ENCODE results near the gene IMP3.
A peak's percentile ranks its signal among the peaks of the same experiment; 100 is the strongest.
"Not testable (repeated sequence)": the region's sequence is repeated elsewhere in the genome, so short reads cannot be mapped to it uniquely, and the experiment has no call there.

Gene IMP3

DNA sequence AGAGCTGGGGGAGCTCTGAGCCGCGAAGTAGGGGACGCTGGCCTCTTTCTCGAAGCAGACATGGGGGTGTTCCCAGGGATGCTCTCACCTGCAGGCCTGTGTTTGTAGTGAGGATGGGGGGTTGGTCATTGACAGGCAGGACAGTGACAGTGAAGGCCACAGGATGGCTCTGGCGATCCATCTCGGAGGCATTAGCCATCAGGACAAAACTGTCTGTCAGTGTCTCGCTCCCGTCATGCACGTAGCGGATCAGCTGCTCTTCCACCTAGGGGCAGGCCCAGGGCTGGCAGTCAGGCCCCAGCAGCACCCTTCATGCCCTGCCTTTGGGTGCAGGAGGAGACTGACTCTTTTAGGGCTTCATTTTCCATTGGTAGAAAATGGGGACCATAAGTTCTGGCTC lies 44.6 kb upstream of the IMP3 start:
- no peak for DNase-seq (ENCODE audit: low read depth)
- no peak for TF ChIP-seq CTCF (IDR thresholded peaks at IDR 0.05; ENCODE audit: low read length, missing control alignments)
- no peak overlapping the region for H3K4me3 ChIP-seq (replicated peaks; ENCODE audit: low read depth, low read length)

- DNase-seq (ENCODE audit: low read depth): peak; percentile 67
- peak; percentile 69 for TF ChIP-seq CTCF (IDR thresholded peaks at IDR 0.05; ENCODE audit: low read length, missing control alignments)
- not testable (repeated sequence) for H3K4me3 ChIP-seq (replicated peaks; ENCODE audit: low read depth, low read length)
Observed at GRCh38 chr15:75683646-75684312, 43.8 kb upstream of the IMP3 start.

GRCh38 chr15:75682181-75683135 lies 42.4 kb upstream of the IMP3 start:
- no peak for TF ChIP-seq CTCF (IDR thresholded peaks at IDR 0.05; ENCODE audit: low read length, missing control alignments)
- no peak overlapping the region for H3K4me3 ChIP-seq (replicated peaks; ENCODE audit: low read depth, low read length)
- DNase-seq (ENCODE audit: low read depth): no peak

GRCh38 chr15:75680007-75680789 lies 40.2 kb upstream of the IMP3 start:
- DNase-seq (ENCODE audit: low read depth): no peak
- H3K4me3 ChIP-seq (replicated peaks; ENCODE audit: low read depth, low read length): no peak overlapping the region
- TF ChIP-seq CTCF (IDR thresholded peaks at IDR 0.05; ENCODE audit: low read length, missing control alignments): no peak

GRCh38 chr15:75678324-75678690 lies 38.3 kb upstream of the IMP3 start:
- H3K4me3 ChIP-seq (replicated peaks; ENCODE audit: low read depth, low read length); DNase-seq (ENCODE audit: low read depth): not testable (repeated sequence)

- DNase-seq (ENCODE audit: low read depth): no peak
Observed at GRCh38 chr15:75677465-75678323, 37.7 kb upstream of the IMP3 start.

More at GRCh38 chr15:75677465-75678323, 37.7 kb upstream of the IMP3 start:
- no peak overlapping the region for H3K4me3 ChIP-seq (replicated peaks; ENCODE audit: low read depth, low read length)
- TF ChIP-seq CTCF (IDR thresholded peaks at IDR 0.05; ENCODE audit: low read length, missing control alignments): no peak

Measured in fibroblast of pulmonary artery (primary cell).